ENCODE measurements around the gene XIRP1.

GRCh38 chr3:39143051-39143885, 49.1 kb downstream of the XIRP1 start:
- no peak for TF ChIP-seq POLR2AphosphoS5 (IDR thresholded peaks at IDR 0.05; ENCODE audit: low read depth, low read length)
- no peak for TF ChIP-seq REST (IDR thresholded peaks at IDR 0.05; ENCODE audit: insufficient read depth in 1 of 2, low read depth in 2 of 2, low read length in 2 of 2)

Measured in PFSK-1 (cell line).